CD4-positive, alpha-beta T cell (primary cell): ENCODE results near the gene FBXO21. TPM values are rescaled to one million over a fixed set of nuclear protein-coding genes. Genes with fewer than 3 reads are reported as not detected.

Experiments
- ATAC-seq: fragments of 200-7000 bp; cut with Tn5 transposase; one replicate; pipeline ENCODE4 v1.10.0; 2022; ENCODE audit warnings: mild to moderate bottlenecking; ENCODE audit not compliant: poor library complexity
- CTCF ChIA-PET: fragments of 350-600 bp; sonication (Branson Sonifier 250); formaldehyde crosslinking; loops from one replicate; lab custom pipeline; 2021; ENCODE audit warnings: antibody characterized with exemption, inconsistent platforms; lab: Charles Lee
- POLR2A ChIA-PET: fragments of 350-600 bp; sonication (Branson Sonifier 250); formaldehyde crosslinking; loops from one replicate; lab custom pipeline; 2021; ENCODE audit warnings: antibody characterized with exemption, inconsistent platforms; lab: Charles Lee
- DNase-seq, 14 experiments: peaks; one replicate each; pipeline ENCODE4 v3.0.0-alpha.2; 2013 to 2020; ENCODE audit warnings: mixed read lengths in 2 of 14
- H3K27ac ChIP-seq, 2 donors: one replicate each; pipeline versions ENCODE4 v1.5.1 to v1.7.0; 2013; ENCODE audit warnings: low read length in 2 of 2, low read depth in 1 of 2, mild to moderate bottlenecking in 1 of 2
- H3K27me3 ChIP-seq, 2 experiments: 1 replicate in 1 of 2; 2 replicates in 1 of 2; pipeline versions ENCODE4 v1.6.1 to v1.7.0; 2013; ENCODE audit warnings: low read length in 2 of 2, control low read depth in 1 of 2, mild to moderate bottlenecking in 1 of 2, moderate library complexity in 1 of 2; ENCODE audit not compliant: insufficient read depth in 2 of 2, control insufficient read depth in 1 of 2
- H3K36me3 ChIP-seq: one replicate; pipeline ENCODE4 v1.6.1; 2013; ENCODE audit warnings: low read length, control low read depth; ENCODE audit not compliant: insufficient read depth
- H3K4me1 ChIP-seq: one replicate; pipeline ENCODE4 v1.6.1; 2013; ENCODE audit warnings: low read length, control low read depth; ENCODE audit not compliant: insufficient read depth
- H3K4me3 ChIP-seq: one replicate; pipeline ENCODE4 v1.5.1; 2013; ENCODE audit warnings: mild to moderate bottlenecking, low read length, moderate library complexity
- H3K9me3 ChIP-seq, 2 experiments: 1 replicate in 1 of 2; 2 replicates in 1 of 2; pipeline versions ENCODE4 v1.6.1 to v1.7.0; 2013; ENCODE audit warnings: low read length in 2 of 2, mild to moderate bottlenecking in 2 of 2, control low read depth in 1 of 2, moderate library complexity in 1 of 2; ENCODE audit not compliant: control insufficient read depth in 1 of 2, insufficient read depth in 1 of 2
- H3K27ac Mint-ChIP-seq: one replicate; pipeline ENCODE4 v1.8.0; 2020; ENCODE audit warnings: mixed read lengths
- H3K27me3 Mint-ChIP-seq: one replicate; pipeline ENCODE4 v1.8.0; 2021; ENCODE audit warnings: mixed read lengths
- H3K36me3 Mint-ChIP-seq: one replicate; pipeline ENCODE4 v1.8.0; 2021; ENCODE audit warnings: low read depth, mixed read lengths
- H3K4me1 Mint-ChIP-seq: one replicate; pipeline ENCODE4 v1.8.0; 2021; ENCODE audit warnings: low read depth, mixed read lengths
- H3K4me3 Mint-ChIP-seq: one replicate; pipeline ENCODE4 v1.8.0; 2020; ENCODE audit warnings: mild to moderate bottlenecking, mixed read lengths
- H3K9me3 Mint-ChIP-seq: one replicate; pipeline ENCODE4 v1.8.0; 2020; ENCODE audit warnings: mixed read lengths
- CTCF ChIP-seq: fragments of 200-600 bp; IDR thresholded peaks from one replicate; pipeline ENCODE4 v1.8.0; 2022; ENCODE audit warnings: antibody characterized with exemption, mild to moderate bottlenecking
- intact Hi-C, 2 experiments: fragments of 100-400 bp; cut with DNase I in 1 of 2; cut with micrococcal nuclease in 1 of 2; formaldehyde crosslinking; loops; one replicate each; pipeline versions ENCODE4 v1.15.1 to v1.9.0; 2023 to 2025; cut with DNase I, micrococcal nuclease
- total RNA-seq, 174 experiments: library from RNA in 2 of 174; stranded (reverse) in 2 of 174; gene quantifications; one replicate each; pipeline ENCODE4 v1.2.3 and lab custom pipeline; 2021 to 2026

FBXO21 gene
- total RNA-seq, 2 experiments from 2014 or later, result 67.7 to 67.9 TPM

GRCh38 chr12:117142094-117142493, 48.2 kb downstream of the FBXO21 start:
- ChIA-PET CTCF (interaction anchor here (0.6 kb wide), 1 partner anchor 24 kb away, joined by 3 read pairs; no protein-coding TSS in a partner anchor), POLR2A (no interaction called here)
- no peaks in the 10 kb centered on the region for H3K9me3 ChIP-seq

GRCh38 chr12:117141097-117141898, 49.0 kb downstream of the FBXO21 start:
- ChIA-PET CTCF (no interaction called here), POLR2A (no interaction called here)
- Mint-ChIP-seq H3K27me3 (no peaks in the 10 kb centered on the region), H3K36me3 (peaks cover 40% of the 10 kb centered on the region), H3K27ac (peak overlapping the region; percentile 27), H3K4me3 (no peak overlapping the region), H3K4me1 (no peaks in the 10 kb centered on the region), H3K9me3 (no peaks in the 10 kb centered on the region)
- H3K27me3 ChIP-seq, result no peaks in the 10 kb centered on the region
- no peak for ATAC-seq
- intact Hi-C loops, result no loop called here
- no peaks in the 10 kb centered on the region for H3K4me1 ChIP-seq
- TF ChIP-seq CTCF, result no peak
- H3K27ac ChIP-seq, result no peak overlapping the region
- DNase-seq, result no peak
- H3K9me3 ChIP-seq, result no peaks in the 10 kb centered on the region
- peaks cover 20% of the 10 kb centered on the region for H3K36me3 ChIP-seq
- no peak overlapping the region for H3K4me3 ChIP-seq

More at GRCh38 chr12:117142094-117142493, 48.2 kb downstream of the FBXO21 start:
- no peak overlapping the region for H3K4me3 ChIP-seq
- ATAC-seq (no peak), DNase-seq (no peak)
- Mint-ChIP-seq H3K9me3 (no peaks in the 10 kb centered on the region), H3K4me3 (no peak overlapping the region), H3K36me3 (peaks cover 48% of the 10 kb centered on the region), H3K27me3 (no peaks in the 10 kb centered on the region), H3K27ac (no peak overlapping the region), H3K4me1 (no peaks in the 10 kb centered on the region)
- intact Hi-C loops, result no loop called here
- H3K36me3 ChIP-seq, result peaks cover 26% of the 10 kb centered on the region
- H3K27ac ChIP-seq, result no peak overlapping the region
- TF ChIP-seq CTCF, result no peak
- no peaks in the 10 kb centered on the region for H3K27me3 ChIP-seq
- no peaks in the 10 kb centered on the region for H3K4me1 ChIP-seq

GRCh38 chr12:117140397-117141096, 49.7 kb downstream of the FBXO21 start:
- no peak overlapping the region for H3K27ac ChIP-seq
- no peaks in the 10 kb centered on the region for H3K4me1 ChIP-seq
- no peak overlapping the region for H3K4me3 Mint-ChIP-seq
- ATAC-seq, result no peak
- peaks cover 13% of the 10 kb centered on the region for H3K36me3 ChIP-seq
- intact Hi-C loops, result no loop called here
- H3K27ac Mint-ChIP-seq, result peak overlapping the region; percentile 27
- H3K27me3 ChIP-seq, result no peaks in the 10 kb centered on the region
- no peaks in the 10 kb centered on the region for H3K4me1 Mint-ChIP-seq
- no peaks in the 10 kb centered on the region for H3K27me3 Mint-ChIP-seq
- POLR2A ChIA-PET, result no interaction called here
- no peaks in the 10 kb centered on the region for H3K9me3 ChIP-seq
- TF ChIP-seq CTCF, result no peak
- CTCF ChIA-PET, result no interaction called here
- peaks cover 33% of the 10 kb centered on the region for H3K36me3 Mint-ChIP-seq
- H3K9me3 Mint-ChIP-seq, result no peaks in the 10 kb centered on the region
- no peak overlapping the region for H3K4me3 ChIP-seq
- no peak for DNase-seq
